Liver (tissue), 3 donors: Measurements from ENCODE around the gene MYO18B.

Experiments
- CTCF ChIP-seq: fragments of 150-350 bp; IDR thresholded peaks from 2 replicates; pipeline ENCODE4 v1.5.1; 2017; ENCODE audit warnings: improper control_type of control experiment, low read depth, low read length; ENCODE audit not compliant: missing input control
- EGR1 ChIP-seq, 2 donors: IDR thresholded peaks; 2 replicates each; pipeline ENCODE4 v1.6.1; 2016 to 2018; ENCODE audit warnings: antibody characterized with exemption in 2 of 2, low read depth in 2 of 2
- JUND ChIP-seq, 2 donors: IDR thresholded peaks; 2 replicates each; pipeline ENCODE4 v1.6.1; 2016; ENCODE audit warnings: antibody characterized with exemption in 2 of 2
- MAX ChIP-seq: IDR thresholded peaks from 2 replicates; pipeline ENCODE4 v1.6.1; 2016; ENCODE audit warnings: antibody characterized with exemption
- NR2F2 ChIP-seq: IDR thresholded peaks from 2 replicates; pipeline ENCODE4 v1.6.1; 2016; ENCODE audit warnings: antibody characterized with exemption
- RAD21 ChIP-seq, 2 donors: IDR thresholded peaks; 2 replicates each; pipeline ENCODE4 v1.6.1; 2016; ENCODE audit warnings: antibody characterized with exemption in 2 of 2, mild to moderate bottlenecking in 2 of 2
- SP1 ChIP-seq: IDR thresholded peaks from 2 replicates; pipeline ENCODE4 v1.6.1; 2018; ENCODE audit warnings: antibody characterized with exemption, mild to moderate bottlenecking
- TAF1 ChIP-seq: conservative IDR thresholded peaks from 2 replicates; pipeline ENCODE4 v1.6.1; 2016; ENCODE audit warnings: antibody characterized with exemption, mild to moderate bottlenecking
- YY1 ChIP-seq: IDR thresholded peaks from 2 replicates; pipeline ENCODE4 v1.6.1; 2016; ENCODE audit warnings: antibody characterized with exemption, mild to moderate bottlenecking
- TF ChIP-seq, protein P1 (sequence below): IDR thresholded peaks from 2 replicates; pipeline ENCODE4 v1.6.1; 2016; ENCODE audit warnings: antibody characterized with exemption
- TF ChIP-seq, protein P2 (sequence below): IDR thresholded peaks from 2 replicates; pipeline ENCODE4 v1.6.1; 2016; ENCODE audit warnings: antibody characterized with exemption, mild to moderate bottlenecking
- donor health status: healthy.
- donor health status: healthy.

- TF ChIP-seq JUND (IDR thresholded peaks at IDR 0.05) (no peak), CTCF (no peak), EGR1 (IDR thresholded peaks at IDR 0.05; ENCODE audit: low read depth in 2 of 2) (no peak), NR2F2 (no peak), MAX (no peak), TAF1 (no peak), RAD21 (IDR thresholded peaks at IDR 0.05) (no peak), YY1 (no peak), SP1 (no peak)
- TF ChIP-seq, protein P1, sequence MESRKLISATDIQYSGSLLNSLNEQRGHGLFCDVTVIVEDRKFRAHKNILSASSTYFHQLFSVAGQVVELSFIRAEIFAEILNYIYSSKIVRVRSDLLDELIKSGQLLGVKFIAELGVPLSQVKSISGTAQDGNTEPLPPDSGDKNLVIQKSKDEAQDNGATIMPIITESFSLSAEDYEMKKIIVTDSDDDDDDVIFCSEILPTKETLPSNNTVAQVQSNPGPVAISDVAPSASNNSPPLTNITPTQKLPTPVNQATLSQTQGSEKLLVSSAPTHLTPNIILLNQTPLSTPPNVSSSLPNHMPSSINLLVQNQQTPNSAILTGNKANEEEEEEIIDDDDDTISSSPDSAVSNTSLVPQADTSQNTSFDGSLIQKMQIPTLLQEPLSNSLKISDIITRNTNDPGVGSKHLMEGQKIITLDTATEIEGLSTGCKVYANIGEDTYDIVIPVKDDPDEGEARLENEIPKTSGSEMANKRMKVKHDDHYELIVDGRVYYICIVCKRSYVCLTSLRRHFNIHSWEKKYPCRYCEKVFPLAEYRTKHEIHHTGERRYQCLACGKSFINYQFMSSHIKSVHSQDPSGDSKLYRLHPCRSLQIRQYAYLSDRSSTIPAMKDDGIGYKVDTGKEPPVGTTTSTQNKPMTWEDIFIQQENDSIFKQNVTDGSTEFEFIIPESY = no peak
- TF ChIP-seq, protein P2, sequence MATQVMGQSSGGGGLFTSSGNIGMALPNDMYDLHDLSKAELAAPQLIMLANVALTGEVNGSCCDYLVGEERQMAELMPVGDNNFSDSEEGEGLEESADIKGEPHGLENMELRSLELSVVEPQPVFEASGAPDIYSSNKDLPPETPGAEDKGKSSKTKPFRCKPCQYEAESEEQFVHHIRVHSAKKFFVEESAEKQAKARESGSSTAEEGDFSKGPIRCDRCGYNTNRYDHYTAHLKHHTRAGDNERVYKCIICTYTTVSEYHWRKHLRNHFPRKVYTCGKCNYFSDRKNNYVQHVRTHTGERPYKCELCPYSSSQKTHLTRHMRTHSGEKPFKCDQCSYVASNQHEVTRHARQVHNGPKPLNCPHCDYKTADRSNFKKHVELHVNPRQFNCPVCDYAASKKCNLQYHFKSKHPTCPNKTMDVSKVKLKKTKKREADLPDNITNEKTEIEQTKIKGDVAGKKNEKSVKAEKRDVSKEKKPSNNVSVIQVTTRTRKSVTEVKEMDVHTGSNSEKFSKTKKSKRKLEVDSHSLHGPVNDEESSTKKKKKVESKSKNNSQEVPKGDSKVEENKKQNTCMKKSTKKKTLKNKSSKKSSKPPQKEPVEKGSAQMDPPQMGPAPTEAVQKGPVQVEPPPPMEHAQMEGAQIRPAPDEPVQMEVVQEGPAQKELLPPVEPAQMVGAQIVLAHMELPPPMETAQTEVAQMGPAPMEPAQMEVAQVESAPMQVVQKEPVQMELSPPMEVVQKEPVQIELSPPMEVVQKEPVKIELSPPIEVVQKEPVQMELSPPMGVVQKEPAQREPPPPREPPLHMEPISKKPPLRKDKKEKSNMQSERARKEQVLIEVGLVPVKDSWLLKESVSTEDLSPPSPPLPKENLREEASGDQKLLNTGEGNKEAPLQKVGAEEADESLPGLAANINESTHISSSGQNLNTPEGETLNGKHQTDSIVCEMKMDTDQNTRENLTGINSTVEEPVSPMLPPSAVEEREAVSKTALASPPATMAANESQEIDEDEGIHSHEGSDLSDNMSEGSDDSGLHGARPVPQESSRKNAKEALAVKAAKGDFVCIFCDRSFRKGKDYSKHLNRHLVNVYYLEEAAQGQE = no peak
Measured at GRCh38 chr22:26035523-26035922, 293.5 kb downstream of the MYO18B start.
